Measurements from ENCODE around the gene RTP1.

GRCh38 chr3:187161556-187161955 lies 35.7 kb upstream of the RTP1 start:
- TF ChIP-seq CTCF (IDR thresholded peaks at IDR 0.05) (no peak), ZFX (IDR thresholded peaks at IDR 0.05; ENCODE audit: borderline replicate concordance) (no peak)
